HG03520 (cell line): ENCODE results near the gene SEH1L.
"Not testable (repeated sequence)": the region's sequence is repeated elsewhere in the genome, so short reads cannot be mapped to it uniquely, and the experiment has no call there.

Experiments used
- ATAC-seq: cut with Tn5 transposase; IDR thresholded peaks from one replicate; pipeline ENCODE4 v1.9.1; 2021; ENCODE audit warnings: mild to moderate bottlenecking, moderate library complexity; ENCODE audit not compliant: unreplicated experiment

Gene SEH1L, protein sequence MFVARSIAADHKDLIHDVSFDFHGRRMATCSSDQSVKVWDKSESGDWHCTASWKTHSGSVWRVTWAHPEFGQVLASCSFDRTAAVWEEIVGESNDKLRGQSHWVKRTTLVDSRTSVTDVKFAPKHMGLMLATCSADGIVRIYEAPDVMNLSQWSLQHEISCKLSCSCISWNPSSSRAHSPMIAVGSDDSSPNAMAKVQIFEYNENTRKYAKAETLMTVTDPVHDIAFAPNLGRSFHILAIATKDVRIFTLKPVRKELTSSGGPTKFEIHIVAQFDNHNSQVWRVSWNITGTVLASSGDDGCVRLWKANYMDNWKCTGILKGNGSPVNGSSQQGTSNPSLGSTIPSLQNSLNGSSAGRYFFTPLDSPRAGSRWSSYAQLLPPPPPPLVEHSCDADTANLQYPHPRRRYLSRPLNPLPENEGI

DNA sequence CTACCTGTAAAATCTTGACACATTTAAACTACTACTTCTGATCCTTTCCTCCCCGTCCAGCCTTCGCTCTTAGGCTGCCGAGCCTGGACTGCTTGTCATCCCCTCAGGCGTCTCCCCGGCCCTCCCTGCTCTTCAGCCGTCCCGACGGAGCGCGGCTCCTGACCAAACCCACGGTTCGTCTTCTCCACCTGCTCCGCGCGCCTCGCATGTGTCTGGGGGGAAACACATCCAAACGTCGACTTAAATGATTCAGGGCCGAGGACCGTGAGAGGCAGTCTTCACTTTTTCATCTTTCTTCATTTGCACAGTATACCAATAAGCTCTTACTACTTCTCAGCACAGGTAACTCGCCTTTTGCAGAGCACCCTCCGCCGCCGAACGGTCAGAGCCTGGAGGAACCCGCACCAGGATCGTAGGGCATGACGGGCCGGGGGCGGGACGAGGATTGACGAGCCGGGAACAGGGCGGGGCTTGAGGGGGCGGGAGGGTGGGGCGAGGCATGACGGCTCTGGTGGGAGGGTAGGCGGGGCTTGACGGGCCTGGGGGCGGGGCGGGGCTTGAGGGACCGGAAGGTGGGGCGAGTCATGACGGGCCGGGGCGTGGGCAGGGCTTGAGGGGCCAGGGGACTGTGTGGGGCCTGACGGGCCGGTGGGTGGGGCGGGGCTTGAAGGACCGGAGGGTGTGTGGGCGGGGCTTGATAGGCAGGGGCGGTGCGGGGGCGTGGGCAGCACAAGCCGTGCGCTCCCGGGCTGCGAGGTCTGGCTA, at the start of gene SEH1L:
Gene SEH1L (plus strand): TSS at position 727 of the 765 bp plus-strand sequence. CDS start 111 bp downstream, outside the sequence.
- ATAC-seq, result peak; percentile 73

DNA sequence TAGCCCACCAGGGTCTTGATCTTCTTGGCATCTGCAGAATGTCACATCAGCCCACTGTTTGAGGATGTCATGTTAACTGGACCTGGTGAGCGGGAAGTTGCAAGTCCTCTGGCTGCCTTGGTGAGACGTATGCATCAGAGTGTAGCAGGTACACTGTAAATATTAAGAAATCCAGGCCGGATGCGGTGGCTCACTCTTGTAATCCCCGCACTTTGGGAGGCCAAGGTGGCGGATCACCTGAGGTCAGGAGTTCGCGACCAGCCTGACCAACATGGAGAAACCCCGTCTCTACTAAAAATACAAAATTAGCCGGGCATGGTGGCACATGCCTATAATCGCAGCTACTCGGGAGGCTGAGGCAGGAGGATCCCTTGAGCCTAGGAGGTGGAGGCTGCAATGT, 46.6 kb upstream of the SEH1L start:
- not testable (repeated sequence) for ATAC-seq

DNA sequence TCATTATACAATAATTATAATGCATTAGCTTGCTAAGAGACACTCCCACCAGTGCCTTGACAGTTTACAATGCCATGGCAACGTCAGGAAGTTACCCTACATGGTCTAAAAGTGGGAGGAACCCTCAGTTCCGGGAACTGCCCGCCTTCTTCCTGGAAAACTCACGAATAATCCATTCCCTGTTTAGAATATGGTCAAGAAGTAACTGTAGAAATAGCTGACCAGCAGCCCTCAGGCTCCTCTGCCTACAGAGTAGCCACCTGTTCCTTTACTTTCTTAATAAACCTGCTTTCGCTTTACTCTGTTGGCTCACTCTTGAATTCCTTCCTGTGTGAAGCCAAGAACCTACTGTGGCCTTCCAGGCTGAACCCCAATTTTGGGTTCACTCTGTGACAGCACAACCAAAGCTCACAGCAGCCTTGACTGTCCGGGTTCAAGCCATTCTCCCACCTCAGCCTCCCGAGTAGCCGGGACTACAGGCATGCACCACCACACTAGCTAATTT, 43.7 kb upstream of the SEH1L start:
- ATAC-seq, result no peak

DNA sequence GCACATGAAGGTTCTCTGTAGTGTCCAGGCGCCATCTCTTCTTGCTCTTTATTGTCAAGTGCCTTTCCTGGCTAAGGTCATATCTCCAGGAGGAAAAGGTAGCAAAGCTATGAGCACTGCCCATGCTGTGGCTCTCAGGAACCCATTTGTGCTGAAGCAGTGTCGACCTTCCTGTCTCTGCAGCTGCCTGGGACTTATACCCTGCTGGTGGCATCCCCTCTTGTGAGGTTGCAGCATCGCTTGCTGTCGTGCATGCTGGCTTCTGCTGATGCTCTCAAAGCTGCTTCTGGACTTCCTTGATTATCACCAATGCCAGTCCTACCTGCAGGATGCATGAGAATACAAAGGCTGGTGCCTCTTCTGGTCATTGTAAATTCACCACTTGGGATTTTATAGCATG, 41.7 kb upstream of the SEH1L start:
- ATAC-seq, result no peak

DNA sequence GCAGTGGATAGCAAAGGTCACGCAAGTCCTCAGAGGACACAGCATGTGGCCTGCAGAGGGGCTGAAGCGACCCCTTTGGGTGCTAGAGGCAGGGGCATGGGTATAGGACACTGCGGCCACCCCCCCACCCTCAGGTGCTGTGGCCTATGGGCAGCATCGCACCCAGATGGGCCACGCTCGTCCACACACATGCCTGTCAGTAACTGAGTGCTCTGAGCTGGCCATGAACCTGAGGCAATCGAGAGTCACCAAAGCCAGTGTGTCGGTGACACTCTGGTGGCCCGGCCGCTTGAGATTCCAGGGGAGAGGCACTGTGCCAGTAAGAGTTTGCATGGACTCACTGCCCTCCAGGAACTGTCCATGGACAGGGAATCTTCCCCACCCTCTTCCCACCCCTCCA, 41.0 kb upstream of the SEH1L start:
- ATAC-seq, result no peak

DNA sequence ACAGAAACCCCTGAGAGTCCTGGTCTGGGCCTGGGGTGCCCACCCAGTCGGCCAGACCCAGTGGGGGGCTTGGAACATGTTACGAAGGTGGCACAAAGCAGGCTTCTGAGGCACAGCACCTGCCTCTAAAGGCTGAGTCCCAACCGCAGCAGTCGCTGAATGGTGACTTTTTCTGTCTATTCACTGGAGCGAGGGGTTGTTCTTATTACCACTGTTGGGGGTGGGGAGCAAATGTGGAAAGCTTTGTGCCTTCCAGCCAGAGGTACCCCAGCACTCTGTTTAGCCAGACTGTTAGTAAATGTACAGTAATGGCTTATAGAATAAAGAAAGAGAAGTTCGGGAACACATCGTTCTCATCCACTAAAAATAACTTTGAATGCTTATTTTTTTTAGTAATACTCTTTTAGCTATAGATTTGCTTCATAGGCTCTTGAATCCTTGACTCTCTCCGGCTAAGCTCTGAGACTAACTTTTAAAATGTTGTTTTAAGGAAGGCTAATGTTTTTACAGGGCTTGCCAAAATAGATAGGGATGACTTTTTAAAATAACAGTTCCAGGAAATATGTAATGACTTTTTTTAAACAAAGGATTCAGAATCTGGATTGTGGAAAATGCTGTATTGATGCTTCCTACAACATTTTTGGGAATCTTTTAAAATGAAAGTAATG, 40.4 kb upstream of the SEH1L start:
- no peak for ATAC-seq

DNA sequence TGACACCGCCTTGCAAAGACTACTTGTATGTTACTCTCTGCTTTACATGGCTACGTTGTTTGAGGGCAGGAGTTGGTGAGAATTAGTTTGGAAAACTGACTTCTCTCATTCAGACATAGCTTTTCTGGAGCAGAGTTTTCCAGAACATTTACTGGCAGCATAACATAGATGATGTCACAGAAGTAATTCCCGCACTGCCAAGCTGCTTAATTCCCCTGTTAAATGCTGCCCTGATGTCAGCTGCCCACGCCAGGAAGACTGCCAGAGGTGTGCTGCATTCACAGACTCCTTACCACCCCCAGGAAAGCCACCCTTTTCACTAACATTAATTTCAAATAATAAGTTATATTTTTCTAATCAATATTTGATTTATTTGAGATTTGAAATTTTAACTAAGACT, 39.1 kb upstream of the SEH1L start:
- no peak for ATAC-seq

DNA sequence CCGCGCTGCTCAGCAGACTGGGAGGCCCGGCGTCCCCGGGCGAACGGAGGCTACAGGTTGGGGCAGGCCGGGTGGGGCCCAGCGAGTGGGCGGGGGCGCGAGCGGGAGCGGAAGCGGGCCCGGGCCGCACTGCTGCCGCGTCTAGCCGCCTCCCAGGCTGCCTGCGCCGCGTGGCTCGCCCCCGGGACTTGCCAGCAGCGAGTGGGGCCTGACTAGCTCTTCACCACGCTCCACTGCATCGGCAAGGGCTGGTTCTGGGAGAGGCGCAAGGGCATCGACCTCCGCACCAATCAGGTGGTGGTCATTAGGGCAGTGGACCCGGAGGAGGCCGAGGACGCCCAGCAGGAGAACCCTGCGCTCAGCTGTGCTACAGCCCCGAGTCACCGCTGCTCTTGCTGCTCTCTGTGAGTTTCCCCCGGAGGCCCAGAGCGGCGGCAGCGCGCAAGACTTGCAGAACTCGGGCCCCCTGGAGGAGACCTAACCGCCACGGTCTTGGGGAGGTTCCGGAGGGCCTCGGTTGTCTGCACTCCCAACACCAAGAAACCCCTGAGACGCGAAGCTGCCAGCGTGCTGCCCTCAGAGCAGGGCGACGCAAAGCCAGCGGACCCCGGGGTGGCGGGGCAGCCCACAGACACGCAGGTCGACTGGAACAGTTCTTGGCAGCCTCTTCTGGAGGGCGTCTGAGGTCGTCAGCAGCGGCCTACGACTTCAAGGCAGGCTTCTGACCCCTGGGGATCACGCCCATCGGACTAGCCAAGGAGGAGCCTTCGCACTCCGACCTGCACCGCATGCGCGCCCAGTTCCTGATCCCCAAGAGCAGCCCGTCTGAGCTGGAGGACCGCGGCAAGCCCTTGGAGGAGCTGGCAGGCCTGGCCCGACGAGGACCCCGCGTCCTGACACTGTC, 36.5 kb upstream of the SEH1L start:
- ATAC-seq, result no peak

DNA sequence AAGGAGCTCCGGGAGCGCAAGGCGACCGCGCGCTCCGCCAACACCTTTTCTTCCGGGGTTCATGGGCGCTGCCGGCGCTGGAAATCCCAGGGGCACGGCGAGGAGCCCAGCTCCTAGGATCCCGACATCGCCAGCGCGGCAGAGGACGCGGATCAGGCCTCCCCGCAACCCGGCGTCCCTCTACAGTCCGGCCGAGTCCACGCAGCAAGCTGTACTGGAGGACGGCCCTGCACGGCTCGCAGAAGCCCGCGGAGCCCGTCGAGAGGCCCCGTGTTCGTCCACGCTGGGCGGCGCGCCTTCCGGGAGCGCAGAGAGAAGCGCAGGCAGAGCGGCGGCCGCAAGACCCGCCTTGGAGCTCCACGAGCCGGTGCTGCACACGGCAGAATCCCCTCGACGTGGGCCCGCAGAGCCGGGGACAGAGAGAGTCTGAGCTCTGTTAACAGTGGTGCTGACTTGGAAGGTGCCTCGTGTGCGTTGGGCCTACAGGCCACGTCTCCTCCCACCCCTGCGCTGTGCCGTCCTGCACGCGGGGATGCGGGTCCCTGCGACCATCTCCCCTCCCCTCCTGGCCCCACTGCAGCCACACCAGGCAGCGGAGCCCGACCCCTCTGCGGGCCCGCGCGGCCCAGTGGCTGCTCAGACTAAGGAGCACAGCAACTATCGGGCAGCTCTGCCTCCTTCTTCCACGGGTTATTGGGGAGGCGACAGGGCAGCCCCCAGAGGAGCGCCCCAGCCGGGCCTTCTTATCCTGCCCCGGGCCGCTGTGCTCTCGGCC, 35.7 kb upstream of the SEH1L start:
- ATAC-seq, result no peak

DNA sequence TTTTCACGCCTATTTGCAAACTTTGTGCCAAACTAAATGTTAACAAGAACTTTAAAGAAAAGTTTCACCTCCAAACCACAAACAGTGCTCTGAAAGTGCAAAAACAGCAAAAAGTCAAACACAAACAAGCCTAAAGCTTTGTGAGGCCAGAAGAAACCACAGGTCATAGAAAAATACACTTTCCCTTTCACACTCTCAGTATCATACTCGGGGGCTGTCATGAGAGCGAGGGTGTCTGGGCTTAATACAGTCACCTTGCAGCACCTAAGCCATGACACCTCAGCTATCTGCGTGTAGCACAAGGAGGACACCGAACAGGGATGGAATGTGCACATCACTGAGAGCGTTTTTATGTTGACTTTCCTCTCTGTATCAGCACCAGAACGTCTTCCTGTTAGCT, 26.6 kb upstream of the SEH1L start:
- no peak for ATAC-seq

DNA sequence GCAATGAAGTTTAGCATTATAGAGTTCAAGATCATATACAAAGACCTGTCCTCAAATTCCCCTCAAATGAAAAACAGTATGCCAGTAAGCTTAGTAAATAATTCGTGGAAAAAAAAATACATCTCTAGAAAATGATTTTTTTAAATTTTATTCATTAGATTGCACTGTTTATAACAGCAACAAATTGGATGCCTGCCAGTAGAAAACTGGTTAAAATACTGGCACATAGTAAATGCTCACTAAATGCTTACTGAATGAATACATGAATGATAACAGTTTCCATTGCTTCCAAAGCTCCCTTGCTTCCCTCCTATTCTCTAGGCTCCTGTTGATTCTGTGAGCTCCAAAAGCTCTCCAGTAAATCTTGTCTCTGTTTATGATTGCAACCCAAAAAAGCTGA, 25.5 kb upstream of the SEH1L start:
- no peak for ATAC-seq

DNA sequence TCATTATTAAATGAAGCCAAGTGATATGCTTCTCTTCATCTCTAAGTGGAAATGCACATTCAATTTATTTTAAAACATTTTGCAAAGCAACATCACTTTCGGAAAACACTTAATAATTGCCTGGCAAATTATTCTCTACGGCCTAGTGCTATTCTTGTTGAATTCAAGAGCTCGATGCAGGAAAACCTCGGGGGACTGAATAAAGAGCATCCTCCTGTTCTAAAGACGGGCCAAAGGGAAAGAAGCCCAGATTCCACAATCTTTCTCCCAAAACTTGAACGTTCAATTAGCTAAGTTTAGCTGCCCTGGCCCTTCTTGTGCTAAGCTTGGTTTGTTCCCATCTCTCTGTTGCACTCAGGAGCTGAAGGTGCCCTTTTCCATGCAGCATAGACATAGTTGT, 23.2 kb upstream of the SEH1L start:
- no peak for ATAC-seq

DNA sequence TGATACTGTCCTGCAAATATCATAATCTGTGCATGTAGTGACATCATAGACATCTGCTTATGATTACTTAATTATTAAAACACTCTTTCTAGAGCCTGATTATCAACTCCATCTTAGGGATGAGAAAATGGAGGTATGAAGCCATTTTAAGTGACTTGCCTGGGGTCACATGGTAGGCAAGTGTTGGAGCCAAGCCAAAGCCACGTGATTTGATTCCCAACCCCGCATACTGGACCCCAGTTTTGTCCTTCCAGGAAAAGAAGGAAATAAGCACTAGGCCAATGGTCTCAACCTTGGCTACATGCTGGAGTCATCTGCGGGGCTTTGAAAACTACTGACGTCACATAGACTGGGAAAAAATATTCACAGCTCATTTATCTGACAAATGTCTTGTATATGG, 19.6 kb upstream of the SEH1L start:
- no peak for ATAC-seq

DNA sequence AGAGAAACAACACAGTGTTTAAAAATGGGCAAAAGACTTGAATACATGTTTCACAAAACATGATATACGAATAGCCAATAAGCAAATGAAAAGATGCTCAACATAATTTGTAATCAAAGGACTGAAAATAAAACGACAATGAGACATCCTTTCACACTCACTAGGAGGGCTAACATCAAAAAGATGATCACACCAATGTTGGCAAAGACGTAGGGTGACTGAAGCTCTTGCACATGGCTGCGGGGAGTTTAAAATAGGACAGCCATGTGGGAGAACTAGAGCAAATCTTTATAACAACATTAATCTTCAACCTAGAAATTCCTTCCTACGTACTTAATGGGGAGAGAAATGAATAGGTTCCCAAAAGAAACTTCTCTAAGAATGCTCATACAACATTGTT, 19.2 kb upstream of the SEH1L start:
- ATAC-seq, result no peak

DNA sequence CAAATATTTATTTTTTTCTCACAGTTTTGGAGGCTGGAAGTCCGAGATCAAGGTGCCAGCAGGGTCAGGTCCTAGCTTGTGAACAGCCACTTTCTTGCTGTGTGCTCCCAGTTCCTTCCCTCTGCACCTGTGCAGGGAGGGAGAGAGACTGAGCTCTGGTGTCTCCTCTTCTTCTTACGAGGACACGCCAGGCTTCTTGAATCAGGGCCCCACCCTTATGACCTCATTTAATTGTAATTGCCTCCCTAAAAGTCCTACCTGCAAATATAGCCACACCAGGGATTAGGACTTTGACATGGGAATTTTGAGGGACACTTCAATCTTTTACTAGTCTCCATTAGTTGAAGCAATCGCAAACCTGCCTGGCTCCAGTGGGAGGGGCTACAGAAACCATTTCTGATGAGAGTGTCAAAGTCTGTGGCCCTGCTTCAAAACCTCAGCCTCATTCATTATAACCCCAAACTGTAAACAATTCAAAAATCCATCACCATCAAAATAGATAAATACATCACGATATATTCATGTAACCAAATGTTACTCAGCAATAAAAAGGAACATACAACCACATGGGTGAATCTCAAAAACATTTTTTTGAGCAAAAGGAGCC, 18.2 kb upstream of the SEH1L start:
- ATAC-seq, result no peak

DNA sequence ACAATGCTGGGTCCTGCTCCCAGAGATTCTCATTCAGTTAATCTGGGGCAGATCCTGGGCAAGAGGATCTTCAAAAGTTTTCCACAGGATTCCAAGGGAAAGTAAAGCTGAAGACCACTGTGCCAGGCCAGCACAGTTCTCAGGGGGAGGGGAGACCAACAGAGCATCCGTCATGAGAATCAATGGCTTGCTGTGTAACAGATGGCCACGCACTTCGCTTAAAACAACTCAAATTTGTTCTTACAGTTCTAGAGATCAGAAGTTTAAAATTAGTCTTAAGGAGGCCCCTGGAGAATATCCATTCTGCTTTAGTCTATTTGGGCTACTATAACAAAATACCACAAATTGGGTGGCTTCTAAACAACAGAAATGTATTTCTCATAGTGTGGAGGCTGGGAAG, 17.4 kb upstream of the SEH1L start:
- no peak for ATAC-seq

DNA sequence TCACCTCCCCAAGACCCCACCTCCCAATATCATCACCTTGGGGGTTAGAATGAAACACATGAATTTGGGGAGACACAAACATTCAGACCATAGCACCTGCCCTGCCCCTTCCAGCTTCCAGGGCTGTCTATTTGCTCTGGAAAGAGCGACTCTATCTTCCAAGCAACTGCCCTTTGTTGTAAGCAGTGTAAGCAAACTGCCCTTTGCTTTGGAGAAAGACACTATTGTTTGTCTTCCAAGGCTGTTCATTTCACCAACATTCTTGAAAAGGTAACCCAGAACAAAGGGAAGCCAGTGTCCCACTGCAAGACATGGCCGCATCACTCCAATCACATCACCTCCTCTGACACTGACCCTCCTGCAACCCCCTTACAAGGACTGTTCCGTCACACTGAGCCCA, 16.9 kb upstream of the SEH1L start:
- ATAC-seq, result no peak

DNA sequence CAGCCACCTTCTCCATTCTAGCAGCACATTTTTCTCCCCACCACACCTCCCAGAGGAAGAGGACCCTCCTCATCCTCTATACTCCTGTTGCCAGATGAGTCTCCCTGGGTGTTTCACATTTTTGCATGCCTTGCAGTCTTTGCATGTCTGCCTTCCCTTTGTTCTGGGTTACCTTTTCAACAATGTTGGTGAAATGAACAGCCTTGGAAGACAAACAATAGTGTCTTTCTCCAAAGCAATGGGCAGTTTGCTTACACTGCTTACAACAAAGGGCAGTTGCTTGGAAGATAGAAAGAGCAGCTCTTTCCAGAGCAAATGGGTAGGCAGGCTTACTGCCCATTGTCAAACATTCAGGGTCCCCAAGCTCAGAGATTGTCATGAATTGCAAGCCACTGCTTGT, 14.5 kb upstream of the SEH1L start:
- no peak for ATAC-seq

DNA sequence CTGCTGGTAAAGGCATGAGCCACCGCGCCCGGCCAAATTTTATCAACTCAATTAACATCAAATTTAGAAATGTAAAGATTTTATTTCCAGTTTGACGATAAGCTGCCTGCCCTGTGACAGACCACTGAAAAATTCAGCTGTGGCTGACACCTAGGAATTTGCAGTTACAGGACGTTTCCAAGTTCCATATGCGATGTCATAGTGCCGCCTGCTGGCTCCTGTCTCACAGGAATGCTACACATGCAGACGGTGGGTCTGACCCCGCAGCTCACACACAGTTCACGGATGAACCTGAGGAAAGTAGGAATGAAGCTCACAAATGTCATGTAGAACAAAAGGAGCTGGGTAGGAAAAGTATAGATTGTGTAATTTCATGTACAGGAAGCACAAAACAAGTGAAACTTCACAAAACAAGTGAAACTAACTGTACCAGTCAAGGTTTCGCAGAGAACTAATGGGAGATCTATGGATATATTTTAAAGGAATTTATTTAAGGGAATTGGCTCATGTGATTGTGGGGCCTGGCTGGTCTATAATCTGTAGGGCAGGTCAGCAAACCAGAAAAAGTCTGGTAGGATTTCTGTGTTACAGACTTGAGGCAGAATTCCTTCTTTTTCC, 13.2 kb upstream of the SEH1L start:
- ATAC-seq, result no peak
